Measurements from ENCODE around the gene WFDC9. TPM values are rescaled to one million over a fixed set of nuclear protein-coding genes. Genes with fewer than 3 reads are reported as not detected.
"Not testable (repeated sequence)": the region's sequence is repeated elsewhere in the genome, so short reads cannot be mapped to it uniquely, and the experiment has no call there.

Gene WFDC9
- total RNA-seq, 2 experiments from 2014 or later, result not detected

DNA sequence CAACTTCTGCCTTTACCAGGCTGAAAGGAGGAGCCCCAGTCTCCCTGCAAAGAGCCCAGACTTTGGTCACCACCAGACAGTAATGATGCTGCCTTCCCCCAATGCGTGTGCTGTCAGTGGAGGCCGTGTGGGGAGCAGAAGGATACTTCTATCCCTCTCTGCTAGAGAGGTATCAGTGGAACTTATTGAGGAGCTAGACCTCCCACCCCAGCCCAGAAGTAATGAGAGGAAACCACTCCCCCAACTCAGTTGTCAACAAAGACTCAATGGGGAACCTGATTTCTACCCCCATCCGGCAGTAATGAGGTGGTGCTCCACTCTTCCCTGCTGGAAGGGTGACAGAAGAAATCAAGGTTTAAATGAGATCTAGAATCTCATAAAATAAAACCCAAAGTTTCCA, 47.6 kb downstream of the WFDC9 start:
- POLR2A ChIA-PET, result no interaction called here
- no peak for DNase-seq
- peaks cover 18% of the 10 kb centered on the region for H3K27me3 Mint-ChIP-seq
- H3K9me3 Mint-ChIP-seq, result no peaks in the 10 kb centered on the region
- no peaks in the 10 kb centered on the region for H3K4me1 Mint-ChIP-seq
- H3K36me3 Mint-ChIP-seq, result no peaks in the 10 kb centered on the region
- H3K27ac Mint-ChIP-seq, result no peak overlapping the region
- no peak for ATAC-seq (ENCODE audit: low read depth)
- H3K4me3 Mint-ChIP-seq, result no peak overlapping the region

DNA sequence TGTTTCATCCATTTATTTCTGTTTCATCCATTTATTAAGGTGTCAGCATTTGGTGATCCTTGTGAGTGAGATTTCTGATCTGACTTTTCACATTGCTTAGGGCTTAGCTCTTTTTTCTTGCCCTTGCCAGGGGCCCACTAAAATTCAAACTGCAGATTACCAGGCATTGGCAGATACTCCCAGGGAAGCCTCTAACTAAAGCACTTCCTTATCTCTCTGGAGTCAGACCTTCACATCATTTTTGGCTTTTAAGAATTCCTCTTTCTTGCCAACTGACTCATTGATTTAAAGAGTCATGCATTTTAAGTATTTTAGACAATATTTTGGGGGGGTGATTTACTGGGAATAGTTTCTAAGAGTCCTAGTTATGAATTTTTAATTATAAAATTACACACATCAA, 49.4 kb downstream of the WFDC9 start:
- Mint-ChIP-seq H3K4me3 (no peak overlapping the region), H3K36me3 (no peaks in the 10 kb centered on the region), H3K4me1 (no peaks in the 10 kb centered on the region), H3K27ac (no peak overlapping the region), H3K9me3 (no peaks in the 10 kb centered on the region), H3K27me3 (peaks cover 18% of the 10 kb centered on the region)
- DNase-seq, result no peak
- POLR2A ChIA-PET, result no interaction called here
- no peak for ATAC-seq (ENCODE audit: low read depth)

DNA sequence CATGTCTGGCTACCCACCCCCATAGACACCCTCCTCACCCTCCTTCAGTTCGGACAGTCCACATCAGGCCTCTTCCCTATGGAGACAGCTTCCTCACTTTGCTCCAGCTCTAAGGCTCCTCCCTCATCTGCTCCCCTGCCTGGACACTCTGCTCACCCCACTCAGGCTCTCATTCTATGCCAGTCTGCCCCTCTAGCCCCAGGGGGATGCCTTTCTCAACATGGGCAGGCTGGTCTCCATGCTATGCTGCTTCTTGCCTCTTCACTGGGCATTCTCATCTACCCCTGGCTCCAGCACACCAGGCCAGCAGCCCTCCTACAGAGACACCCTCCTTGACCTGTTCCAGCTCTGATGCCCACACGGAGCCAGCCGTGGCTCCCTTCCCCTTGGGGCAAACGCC, 51.9 kb downstream of the WFDC9 start, which contains the start of gene WFDC8:
Gene WFDC8, minus strand, starts transcription at position 101 of the 400 bp plus-strand sequence. Its CDS starts 37 bp downstream, at position 64.
- Mint-ChIP-seq H3K4me3 (no peak within 1 kb of the TSS), H3K27ac (no peak within 1 kb of the TSS), H3K4me1 (no peaks in the 10 kb centered on the region), H3K27me3 (peaks cover 18% of the 10 kb centered on the region), H3K36me3 (no peaks in the 10 kb centered on the region), H3K9me3 (no peaks in the 10 kb centered on the region)
- POLR2A ChIA-PET, result no interaction called here
- ATAC-seq (ENCODE audit: low read depth) (no peak), DNase-seq (no peak)

- Mint-ChIP-seq H3K9me3 (no peaks in the 10 kb centered on the region), H3K4me3 (no peak overlapping the region), H3K27me3 (peaks cover 14% of the 10 kb centered on the region), H3K36me3 (no peaks in the 10 kb centered on the region), H3K27ac (no peak overlapping the region), H3K4me1 (no peaks in the 10 kb centered on the region)
- POLR2A ChIA-PET, result no interaction called here
- ATAC-seq (ENCODE audit: low read depth) (no peak), DNase-seq (no peak)
These were observed 52.9 kb downstream of the WFDC9 start for GRCh38 chr20:45578231-45578630.

DNA sequence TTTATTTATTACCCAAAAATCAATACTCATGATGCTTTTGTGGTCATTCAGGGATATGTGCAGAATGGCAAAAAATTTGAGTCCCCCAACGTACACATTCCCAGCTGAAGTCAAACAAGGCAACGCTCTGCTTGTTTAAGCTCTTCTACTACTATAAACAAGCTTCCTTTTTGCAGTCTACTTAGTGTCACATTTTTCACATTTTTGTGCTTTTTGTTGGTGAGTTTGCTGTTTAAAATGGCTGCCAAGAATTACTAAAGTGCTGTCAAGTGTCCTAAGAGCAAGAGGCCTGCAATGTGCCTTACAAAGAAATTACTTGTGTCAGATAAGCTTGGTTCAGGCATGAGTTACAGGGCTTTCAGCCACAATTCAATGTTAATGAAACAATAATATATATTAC, 54.1 kb downstream of the WFDC9 start:
- no peaks in the 10 kb centered on the region for H3K4me1 Mint-ChIP-seq
- ATAC-seq (ENCODE audit: low read depth) (no peak), DNase-seq (no peak)
- H3K9me3 Mint-ChIP-seq, result no peaks in the 10 kb centered on the region
- H3K36me3 Mint-ChIP-seq, result no peaks in the 10 kb centered on the region
- H3K4me3 Mint-ChIP-seq, result no peak overlapping the region
- POLR2A ChIA-PET, result no interaction called here
- H3K27me3 Mint-ChIP-seq, result peaks cover 11% of the 10 kb centered on the region
- no peak overlapping the region for H3K27ac Mint-ChIP-seq

- Mint-ChIP-seq H3K36me3 (no peaks in the 10 kb centered on the region), H3K27me3 (peaks cover 19% of the 10 kb centered on the region), H3K4me1 (no peaks in the 10 kb centered on the region), H3K9me3 (no peaks in the 10 kb centered on the region), H3K4me3 (no peak overlapping the region), H3K27ac (no peak overlapping the region)
- DNase-seq (no peak), ATAC-seq (ENCODE audit: low read depth) (no peak)
- POLR2A ChIA-PET, result no interaction called here
These were observed 55.2 kb downstream of the WFDC9 start for GRCh38 chr20:45575931-45576330.

- POLR2A ChIA-PET, H3K9me3 Mint-ChIP-seq: not testable (repeated sequence)
- peaks cover 20% of the 10 kb centered on the region for H3K27me3 Mint-ChIP-seq
These were observed 61.4 kb downstream of the WFDC9 start for GRCh38 chr20:45569650-45570049.

GRCh38 chr20:45564760-45565276, 66.3 kb downstream of the WFDC9 start:
- peaks cover 18% of the 10 kb centered on the region for H3K27me3 Mint-ChIP-seq
- H3K4me1 Mint-ChIP-seq, result no peaks in the 10 kb centered on the region
- no peaks in the 10 kb centered on the region for H3K36me3 Mint-ChIP-seq
- no peaks in the 10 kb centered on the region for H3K9me3 Mint-ChIP-seq
- H3K4me3 Mint-ChIP-seq, result no peak overlapping the region
- no peak overlapping the region for H3K27ac Mint-ChIP-seq
- ATAC-seq (ENCODE audit: low read depth) (no peak), DNase-seq (no peak)
- POLR2A ChIA-PET, result no interaction called here

More at GRCh38 chr20:45569650-45570049, 61.4 kb downstream of the WFDC9 start:
- H3K4me1 Mint-ChIP-seq; DNase-seq; H3K27ac Mint-ChIP-seq; H3K4me3 Mint-ChIP-seq; ATAC-seq (ENCODE audit: low read depth); H3K36me3 Mint-ChIP-seq: not testable (repeated sequence)

Other genes with a start within 250 kb of the WFDC9 start
- gene DBNDD2, start 223.0 kb downstream of the WFDC9 start, total RNA-seq, result 10 to 100 TPM; 21.1 TPM
- 10 to 100 TPM; 64.9 to 72.7 TPM for gene PIGT, start 215.1 kb downstream of the WFDC9 start, total RNA-seq
- gene WFDC2, start 161.5 kb downstream of the WFDC9 start, total RNA-seq, result not detected
- gene SPINT3, start 115.7 kb downstream of the WFDC9 start, total RNA-seq, result not detected
- not detected for gene WFDC6, start 91.8 kb downstream of the WFDC9 start, total RNA-seq
- gene EPPIN, start 83.9 kb downstream of the WFDC9 start, total RNA-seq, result not detected
- not detected for gene WFDC8, start 52.0 kb downstream of the WFDC9 start, total RNA-seq
- gene WFDC10A, start 1.5 kb downstream of the WFDC9 start, total RNA-seq, result not detected
- not detected for gene WFDC11, start 39.0 kb upstream of the WFDC9 start, total RNA-seq
- gene WFDC13, start 70.8 kb upstream of the WFDC9 start, total RNA-seq, result not detected
- not detected for gene WFDC10B, start 73.7 kb upstream of the WFDC9 start, total RNA-seq
- gene SPINT4, start 91.1 kb upstream of the WFDC9 start, total RNA-seq, result not detected
- not detected for gene WFDC3, start 160.6 kb upstream of the WFDC9 start, total RNA-seq
- gene DNTTIP1, start 160.7 kb upstream of the WFDC9 start, total RNA-seq, result 10 to 100 TPM; 29.0 to 30.9 TPM
- 100 to 1,000 TPM; 153 to 154 TPM for gene UBE2C, start 181.4 kb upstream of the WFDC9 start, total RNA-seq
- not detected for gene TNNC2, start 196.0 kb upstream of the WFDC9 start, total RNA-seq
- gene SNX21, start 202.5 kb upstream of the WFDC9 start, total RNA-seq, result 1 to 10 TPM; 2.0 to 2.5 TPM
- 10 to 100 TPM; 35.4 to 38.6 TPM for gene ACOT8, start 226.1 kb upstream of the WFDC9 start, total RNA-seq
- gene ZSWIM3, start 226.3 kb upstream of the WFDC9 start, total RNA-seq, result 1 to 10 TPM; 5.3 to 5.7 TPM
- 10 to 100 TPM; 12.2 to 13.0 TPM for gene ZSWIM1, start 249.9 kb upstream of the WFDC9 start, total RNA-seq

Data from activated naive CD8-positive, alpha-beta T cell treated with anti-CD3 and anti-CD28 coated beads, Interleukin-2, amount 10 ng/mL, durations not matched to agents 7 days and 5 days (primary cell).